GM12878 (cell line): ENCODE measurements around the gene UBL4A. TPM values are rescaled to one million over a fixed set of nuclear protein-coding genes. Genes with fewer than 3 reads are reported as not detected.

Source experiments
- ATAC-seq: fragments of 200-7000 bp; cut with Tn5 transposase; 3 replicates; pipeline ENCODE4 v1.9.1; 2020; ENCODE audit warnings: mild to moderate bottlenecking, moderate library complexity
- BruUV-seq: library from RNA; stranded (reverse); fragments of 400-500 nt; replicated peaks from 2 replicates; lab custom pipeline; 2021; lab: Mats Ljungman, UMichigan
- CTCF ChIA-PET: fragments of 300-600 bp; sonication (Branson Sonifier 250); formaldehyde crosslinking; extraction: SDS; loops from one replicate; lab custom pipeline; 2021; ENCODE audit warnings: inconsistent platforms; lab: Yijun Ruan, JAX
- POLR2A ChIA-PET: fragments of 350-600 bp; formaldehyde crosslinking; extraction: SDS; loops from one replicate; lab custom pipeline; 2021; ENCODE audit warnings: inconsistent platforms; lab: Charles Lee
- RAD21 ChIA-PET: fragments of 300-600 bp; sonication (Branson Sonifier 250); formaldehyde crosslinking; loops from one replicate; lab custom pipeline; 2023; ENCODE audit warnings: antibody characterized with exemption; ENCODE audit not compliant: unreplicated experiment; lab: Charles Lee
- SMC1A ChIA-PET: fragments of 300-600 bp; sonication (Branson Sonifier 250); formaldehyde crosslinking; loops from one replicate; lab custom pipeline; 2023; ENCODE audit not compliant: unreplicated experiment, uncharacterized antibody; lab: Charles Lee
- DNase-seq: peaks from one replicate; pipeline ENCODE4 v3.0.0-alpha.2; 2011; ENCODE audit warnings: low read depth, low spot score
- FAIRE-seq: peaks from 3 replicates; lab custom pipeline; 2011; peaks lifted over from hg19 to GRCh38; lab: Jason Lieb, UNC
- H2AFZ ChIP-seq: 2 replicates; pipeline ENCODE4 v1.6.0; 2011; ENCODE audit warnings: low read depth, low read length, control low read depth; ENCODE audit not compliant: control insufficient read depth
- H3K27ac ChIP-seq: 2 replicates; pipeline ENCODE4 v1.5.1; 2011; ENCODE audit warnings: control low read depth; ENCODE audit not compliant: control insufficient read depth, insufficient read depth
- H3K27me3 ChIP-seq, 2 experiments: replicated peaks in 1 of 2; 2 replicates each; pipeline versions ENCODE4 v1.6.0 to v1.6.1; 2011; ENCODE audit warnings: low read length in 1 of 2; ENCODE audit not compliant: control insufficient read depth in 2 of 2, insufficient read depth in 2 of 2
- H3K36me3 ChIP-seq, 2 experiments: 2 replicates each; pipeline ENCODE4 v1.5.1; 2011; ENCODE audit warnings: low read length in 1 of 2; ENCODE audit not compliant: control insufficient read depth in 2 of 2, insufficient read depth in 2 of 2
- H3K4me1 ChIP-seq: 2 replicates; pipeline ENCODE4 v1.6.1; 2011; ENCODE audit warnings: mild to moderate bottlenecking, low read length, moderate library complexity, mixed read lengths; ENCODE audit not compliant: control insufficient read depth, insufficient read depth
- H3K4me2 ChIP-seq: 2 replicates; pipeline ENCODE4 v1.6.0; 2011; ENCODE audit warnings: control low read depth; ENCODE audit not compliant: control insufficient read depth, insufficient read depth
- H3K4me3 ChIP-seq: fragments of 200-600 bp; sonication (generic); 2 replicates; pipeline ENCODE4 v1.5.1; 2016
- H3K79me2 ChIP-seq: 2 replicates; pipeline ENCODE4 v1.6.0; 2011; ENCODE audit warnings: low read length; ENCODE audit not compliant: control insufficient read depth, insufficient read depth
- H3K9ac ChIP-seq: 2 replicates; pipeline ENCODE4 v1.8.0; 2011; ENCODE audit warnings: low read length, control low read depth, mixed read lengths; ENCODE audit not compliant: control insufficient read depth, insufficient read depth
- H3K9me3 ChIP-seq: replicated peaks from 3 replicates; pipeline ENCODE4 v1.5.1; 2011; ENCODE audit warnings: mild to moderate bottlenecking, low read length; ENCODE audit not compliant: control insufficient read depth, insufficient read depth
- H4K20me1 ChIP-seq: 2 replicates; pipeline ENCODE4 v1.6.0; 2011; ENCODE audit not compliant: control insufficient read depth, insufficient read depth
- NBN ChIP-seq: fragments of 450-650 bp; IDR thresholded peaks from 2 replicates; pipeline ENCODE4 v1.6.1; 2016
- NR2C2 ChIP-seq: IDR thresholded peaks from 2 replicates; pipeline ENCODE4 v1.6.1; 2011; ENCODE audit warnings: borderline replicate concordance, low read depth; ENCODE audit not compliant: control insufficient read depth, insufficient read length
- SP1 ChIP-seq: IDR thresholded peaks from one replicate; pipeline ENCODE4 v1.6.1; 2011; ENCODE audit warnings: low read depth, low read length
- SRF ChIP-seq, 2 experiments: IDR thresholded peaks; 2 replicates each; pipeline ENCODE4 v1.6.1; 2011; ENCODE audit warnings: low read depth in 2 of 2, low read length in 2 of 2, mild to moderate bottlenecking in 1 of 2, moderate library complexity in 1 of 2
- TCF3 ChIP-seq: IDR thresholded peaks from 2 replicates; pipeline ENCODE4 v1.6.1; 2012; ENCODE audit warnings: low read depth, mild to moderate bottlenecking, low read length, borderline replicate concordance; ENCODE audit not compliant: insufficient read depth
- YBX1 ChIP-seq: fragments of 450-650 bp; IDR thresholded peaks from 2 replicates; pipeline ENCODE4 v1.6.1; 2016; ENCODE audit warnings: antibody characterized with exemption
- ZNF217 ChIP-seq: fragments of 450-650 bp; IDR thresholded peaks from 2 replicates; pipeline ENCODE4 v1.6.1; 2017; ENCODE audit warnings: antibody characterized with exemption, mild to moderate bottlenecking
- ZNF24 ChIP-seq: fragments of 450-650 bp; IDR thresholded peaks from 2 replicates; pipeline ENCODE4 v1.6.1; 2017; ENCODE audit warnings: antibody characterized with exemption, mild to moderate bottlenecking
- WGBS: methylation state at CpG from one replicate; pipeline ENCODE4 v1.1.6; 2016; ENCODE audit warnings: low lambda C conversion rate; ENCODE audit not compliant: insufficient replicate concordance, insufficient coverage; ENCODE audit errors: missing lambda C conversion rate; 5-methylcytosine and 5-hydroxymethylcytosine counted together
- in situ Hi-C: fragments of 300-500 bp; cut with MboI; formaldehyde crosslinking; loops from 9 replicates; pipeline ENCODE4 v1.14.3; 2018; ENCODE audit warnings: mixed read lengths
- intact Hi-C: fragments of 100-400 bp; cut with micrococcal nuclease; formaldehyde crosslinking; loops from one replicate; pipeline ENCODE4 v1.14.2; 2022; ENCODE audit not compliant: unreplicated experiment
- polyA plus RNA-seq, 11 experiments: library from polyadenylated mRNA; depleted of rRNA in 4 of 11; unstranded in 6 of 11; stranded (reverse) in 5 of 11; fragments of >200 nt; fragmentation: Nextera tagmentation in 4 of 11; fragmentation: Illumina TruSeq in 1 of 11; extraction: Ambion mirVana in 4 of 11; extraction: Trizol in 1 of 11; gene quantifications; 1 replicate in 1 of 11; 2 replicates in 10 of 11; pipeline versions ENCODE4 v1.2.1 to v1.2.3, GENCODE V29; 2011 to 2016; ENCODE audit warnings: inconsistent platforms in 2 of 11, missing spikeins in 2 of 11, low read depth in 1 of 11
- total RNA-seq, 4 experiments: library from RNA; depleted of rRNA in 3 of 4; stranded (reverse); fragments of >200 nt in 3 of 4; fragmentation: Illumina TruSeq in 1 of 4; extraction: Trizol in 1 of 4; gene quantifications; 2 replicates each; pipeline versions ENCODE4 v1.2.1 to v1.2.3, GENCODE V29; 2013 to 2021
- TF ChIP-seq, protein P1 (sequence below): fragments of 450-650 bp; IDR thresholded peaks from 2 replicates; pipeline ENCODE4 v1.6.1; 2017; ENCODE audit warnings: mild to moderate bottlenecking
- TF ChIP-seq, protein P2 (sequence below): IDR thresholded peaks from 2 replicates; pipeline ENCODE4 v1.6.1; 2012; ENCODE audit warnings: low read depth, low read length, improper control_type of control experiment

Gene UBL4A
- total and polyA plus RNA-seq, 10 of the 15 experiments (the other 5 are each of a cell fraction or from before 2014, with no cell fraction given), result 4.2 to 49.9 (median 34.0) TPM

DNA sequence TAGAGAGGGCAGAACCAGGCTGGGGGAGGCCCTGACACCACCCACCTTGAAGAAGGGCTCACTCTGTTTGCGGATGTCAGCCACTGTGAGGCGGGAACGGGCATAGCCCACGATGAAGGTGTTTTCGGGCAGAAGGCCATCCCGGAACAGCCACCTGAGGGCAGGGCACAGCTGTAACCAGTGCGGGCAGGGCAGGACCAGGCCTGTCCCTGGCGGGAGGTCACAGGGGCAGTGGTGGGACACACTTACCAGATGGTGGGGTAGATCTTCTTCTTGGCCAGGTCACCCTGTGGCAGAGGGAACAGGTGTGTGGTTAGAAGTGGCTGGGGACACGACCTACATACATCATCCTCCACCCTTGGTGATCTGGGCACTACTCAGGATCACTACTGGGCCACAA is 49.5 kb upstream of the UBL4A start:
- 50% methylated on average over 9 of the region's 9 CpGs for WGBS
- in situ Hi-C loops (loop anchor here (5.0 to 25.0 kb wide), 3 partner anchors 159 to 1579 kb away; partner anchors contain the start of genes EMD and OPN1LW), intact Hi-C loops (loop anchor here (2.0 kb wide), 2 partner anchors 163 to 219 kb away; no protein-coding TSS in a partner anchor)
- DNase-seq, result no peak
- H4K20me1 ChIP-seq, result no peaks in the 10 kb centered on the region
- H3K4me3 ChIP-seq, result no peak overlapping the region
- peaks cover 4 to 8% of the 10 kb centered on the region in 2 experiments for H3K36me3 ChIP-seq
- H3K9me3 ChIP-seq, result no peaks in the 10 kb centered on the region
- H3K27me3 ChIP-seq, result no peaks in the 10 kb centered on the region
- ChIA-PET POLR2A (no interaction called here), RAD21 (no interaction called here)
- BruUV-seq, result no TSS peak
- H3K79me2 ChIP-seq, result no peaks in the 10 kb centered on the region
- no peak overlapping the region for H2AFZ ChIP-seq
- H3K4me2 ChIP-seq, result no peak overlapping the region
- H3K27ac ChIP-seq, result no peak overlapping the region
- TF ChIP-seq ZNF24 (no peak), TCF3 (no peak), NR2C2 (no peak), SRF (IDR thresholded peaks at IDR 0.05; ENCODE audit: low read depth in 2 of 2, low read length in 2 of 2) (no peak), YBX1 (no peak), ZNF217 (no peak), NBN (no peak), SP1 (no peak)
- TF ChIP-seq, protein P1, sequence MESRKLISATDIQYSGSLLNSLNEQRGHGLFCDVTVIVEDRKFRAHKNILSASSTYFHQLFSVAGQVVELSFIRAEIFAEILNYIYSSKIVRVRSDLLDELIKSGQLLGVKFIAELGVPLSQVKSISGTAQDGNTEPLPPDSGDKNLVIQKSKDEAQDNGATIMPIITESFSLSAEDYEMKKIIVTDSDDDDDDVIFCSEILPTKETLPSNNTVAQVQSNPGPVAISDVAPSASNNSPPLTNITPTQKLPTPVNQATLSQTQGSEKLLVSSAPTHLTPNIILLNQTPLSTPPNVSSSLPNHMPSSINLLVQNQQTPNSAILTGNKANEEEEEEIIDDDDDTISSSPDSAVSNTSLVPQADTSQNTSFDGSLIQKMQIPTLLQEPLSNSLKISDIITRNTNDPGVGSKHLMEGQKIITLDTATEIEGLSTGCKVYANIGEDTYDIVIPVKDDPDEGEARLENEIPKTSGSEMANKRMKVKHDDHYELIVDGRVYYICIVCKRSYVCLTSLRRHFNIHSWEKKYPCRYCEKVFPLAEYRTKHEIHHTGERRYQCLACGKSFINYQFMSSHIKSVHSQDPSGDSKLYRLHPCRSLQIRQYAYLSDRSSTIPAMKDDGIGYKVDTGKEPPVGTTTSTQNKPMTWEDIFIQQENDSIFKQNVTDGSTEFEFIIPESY, result no peak
- TF ChIP-seq, protein P2, sequence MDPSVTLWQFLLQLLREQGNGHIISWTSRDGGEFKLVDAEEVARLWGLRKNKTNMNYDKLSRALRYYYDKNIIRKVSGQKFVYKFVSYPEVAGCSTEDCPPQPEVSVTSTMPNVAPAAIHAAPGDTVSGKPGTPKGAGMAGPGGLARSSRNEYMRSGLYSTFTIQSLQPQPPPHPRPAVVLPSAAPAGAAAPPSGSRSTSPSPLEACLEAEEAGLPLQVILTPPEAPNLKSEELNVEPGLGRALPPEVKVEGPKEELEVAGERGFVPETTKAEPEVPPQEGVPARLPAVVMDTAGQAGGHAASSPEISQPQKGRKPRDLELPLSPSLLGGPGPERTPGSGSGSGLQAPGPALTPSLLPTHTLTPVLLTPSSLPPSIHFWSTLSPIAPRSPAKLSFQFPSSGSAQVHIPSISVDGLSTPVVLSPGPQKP, result no peak
- TF ChIP-seq, all 136 proteins: peak for 0
- ChIA-PET CTCF (interaction anchor here (0.9 to 1.3 kb wide), 4 partner anchors 9 to 397 kb away, joined by 3 to 14 read pairs (median 5); partner anchors contain the start of gene FLNA), SMC1A (no interaction called here)
- no peak for ATAC-seq
- no peak for FAIRE-seq
- Histone ChIP-seq H3K4me1 (peaks cover 5% of the 10 kb centered on the region), H3K9ac (no peak overlapping the region)
